Endothelial cell (in vitro differentiated cells): ENCODE measurements around the gene GCSAM. TPM values are rescaled to one million over a fixed set of nuclear protein-coding genes. Genes with fewer than 3 reads are reported as not detected.

ENCODE experiments used
- DNase-seq: peaks from one replicate; pipeline ENCODE4 v3.0.0; 2021; ENCODE audit warnings: low spot score
- H3K27ac Mint-ChIP-seq: one replicate; pipeline ENCODE4 v1.8.0; 2021; ENCODE audit warnings: mixed read lengths, inconsistent platforms; ENCODE audit not compliant: unreplicated experiment
- H3K27me3 Mint-ChIP-seq: one replicate; pipeline ENCODE4 v1.8.0; 2021; ENCODE audit warnings: mild to moderate bottlenecking, moderate library complexity, mixed read lengths, inconsistent platforms; ENCODE audit not compliant: unreplicated experiment
- H3K36me3 Mint-ChIP-seq: one replicate; pipeline ENCODE4 v1.8.0; 2021; ENCODE audit warnings: mild to moderate bottlenecking, low read depth, mixed read lengths, inconsistent platforms; ENCODE audit not compliant: unreplicated experiment
- H3K4me1 Mint-ChIP-seq: one replicate; pipeline ENCODE4 v1.8.0; 2021; ENCODE audit warnings: mild to moderate bottlenecking, mixed read lengths, inconsistent platforms; ENCODE audit not compliant: unreplicated experiment
- H3K4me3 Mint-ChIP-seq: one replicate; pipeline ENCODE4 v1.8.0; 2021; ENCODE audit warnings: mild to moderate bottlenecking, mixed read lengths, inconsistent platforms; ENCODE audit not compliant: unreplicated experiment
- H3K9me3 Mint-ChIP-seq: one replicate; pipeline ENCODE4 v1.8.0; 2021; ENCODE audit warnings: mixed read lengths, inconsistent platforms; ENCODE audit not compliant: unreplicated experiment
- CTCF ChIP-seq: fragments of 200-600 bp; sonication (generic); IDR thresholded peaks from one replicate; pipeline ENCODE4 v1.5.0; 2021; ENCODE audit warnings: antibody characterized with exemption; ENCODE audit not compliant: unreplicated experiment
- total RNA-seq: library from RNA; stranded (reverse); fragmentation: NEBNext Ultra II Directional; extraction: Animal tissue kit (Norgen Biotek cat#: 25700); gene quantifications from one replicate; pipeline ENCODE4 v1.2.1, GENCODE V29; 2021; ENCODE audit not compliant: unreplicated experiment

GCSAM gene
- total RNA-seq, 1 donor from 2014 or later, result not detected

GRCh38 chr3:112126511-112126911, 6.5 kb downstream of the GCSAM start:
- Mint-ChIP-seq H3K4me1 (peaks cover 24% of the 10 kb centered on the region), H3K36me3 (no peaks in the 10 kb centered on the region), H3K27ac (no peak overlapping the region), H3K4me3 (no peak overlapping the region), H3K27me3 (no peaks in the 10 kb centered on the region), H3K9me3 (no peaks in the 10 kb centered on the region)
- no peak for DNase-seq
- no peak for TF ChIP-seq CTCF

GRCh38 chr3:112124907-112125607, 8.0 kb downstream of the GCSAM start:
- no peak for DNase-seq
- Mint-ChIP-seq H3K9me3 (no peaks in the 10 kb centered on the region), H3K27ac (no peak overlapping the region), H3K36me3 (no peaks in the 10 kb centered on the region), H3K4me1 (peaks cover 24% of the 10 kb centered on the region), H3K27me3 (no peaks in the 10 kb centered on the region), H3K4me3 (no peak overlapping the region)
- TF ChIP-seq CTCF, result no peak

GRCh38 chr3:112123548-112123947, 9.5 kb downstream of the GCSAM start:
- Mint-ChIP-seq H3K9me3 (no peaks in the 10 kb centered on the region), H3K27ac (no peak overlapping the region), H3K36me3 (no peaks in the 10 kb centered on the region), H3K4me1 (peaks cover 31% of the 10 kb centered on the region), H3K27me3 (no peaks in the 10 kb centered on the region), H3K4me3 (no peak overlapping the region)
- no peak for DNase-seq
- TF ChIP-seq CTCF, result no peak

DNA sequence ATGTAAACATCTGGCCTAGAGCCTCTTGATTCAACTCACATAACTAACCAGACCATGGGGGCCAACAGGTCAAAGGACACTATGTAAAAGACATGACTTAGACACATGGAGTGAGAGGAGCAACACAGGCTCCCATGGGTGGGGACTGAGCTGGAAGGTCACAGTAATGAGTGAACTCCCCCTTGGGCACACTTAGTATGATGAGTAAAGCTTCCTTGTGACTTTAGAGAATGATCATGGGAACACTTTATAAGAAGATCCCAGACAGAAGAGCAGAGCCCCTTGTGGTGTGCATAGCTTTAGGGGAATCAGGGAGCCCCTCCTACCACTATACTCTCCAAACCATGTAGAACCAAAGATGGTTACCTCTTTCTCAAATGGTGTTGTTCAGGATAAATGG, 10.2 kb downstream of the GCSAM start:
- no peaks in the 10 kb centered on the region for H3K27me3 Mint-ChIP-seq
- H3K9me3 Mint-ChIP-seq, result no peaks in the 10 kb centered on the region
- H3K27ac Mint-ChIP-seq, result no peak overlapping the region
- peaks cover 32% of the 10 kb centered on the region for H3K4me1 Mint-ChIP-seq
- no peak for DNase-seq
- H3K4me3 Mint-ChIP-seq, result no peak overlapping the region
- TF ChIP-seq CTCF, result no peak
- no peaks in the 10 kb centered on the region for H3K36me3 Mint-ChIP-seq

DNA sequence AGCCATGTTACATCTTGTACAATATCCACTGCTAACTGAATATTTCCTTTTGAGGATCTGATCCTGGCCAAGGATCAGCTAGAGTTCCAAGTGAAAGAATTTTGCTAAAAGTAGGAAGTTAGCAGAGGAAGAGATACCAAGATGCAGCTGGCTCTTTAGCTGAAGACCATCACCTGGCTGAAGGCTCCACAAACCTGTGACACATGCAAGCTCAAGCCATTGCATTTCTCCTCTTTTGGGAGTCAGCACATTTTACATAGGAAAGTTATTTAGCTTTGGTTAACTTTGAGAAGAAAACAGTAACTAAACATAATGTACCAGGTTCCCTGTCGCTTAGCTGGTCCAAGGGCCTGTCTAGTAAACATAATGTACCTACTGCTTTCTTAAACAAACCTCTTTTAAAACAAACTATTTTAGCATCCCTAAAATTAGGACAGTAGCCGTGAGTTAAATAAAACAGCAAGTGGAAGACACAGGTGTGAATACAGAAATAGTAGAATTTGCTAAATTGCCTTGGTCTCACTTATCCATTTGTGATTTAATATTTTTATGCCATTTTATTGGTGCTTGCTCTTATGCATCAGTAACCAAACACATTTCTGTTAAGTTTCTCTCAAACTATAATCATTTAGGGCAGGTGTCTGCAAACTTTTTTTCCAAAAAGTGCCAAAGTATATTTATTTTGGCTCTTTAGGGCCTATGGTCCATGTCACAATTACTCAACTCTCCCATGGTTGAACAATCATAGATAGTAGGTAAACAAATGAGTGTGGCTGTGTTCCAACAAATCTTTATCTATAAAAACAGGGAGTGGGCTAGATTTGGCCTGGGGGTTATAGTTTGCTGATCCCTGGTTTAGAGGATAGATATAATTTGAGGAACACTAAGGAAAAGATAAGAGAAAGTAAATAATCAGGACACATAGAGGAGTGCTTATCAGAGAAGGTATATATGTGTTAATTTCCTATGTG, 11.2 kb downstream of the GCSAM start:
- H3K36me3 Mint-ChIP-seq, result peaks cover 4% of the 10 kb centered on the region
- H3K27me3 Mint-ChIP-seq, result no peaks in the 10 kb centered on the region
- no peak for DNase-seq
- H3K9me3 Mint-ChIP-seq, result no peaks in the 10 kb centered on the region
- no peak overlapping the region for H3K27ac Mint-ChIP-seq
- H3K4me3 Mint-ChIP-seq, result no peak overlapping the region
- TF ChIP-seq CTCF, result no peak
- H3K4me1 Mint-ChIP-seq, result peaks cover 34% of the 10 kb centered on the region
